ENCODE data around the gene PLCB3. TPM values are rescaled to one million over a fixed set of nuclear protein-coding genes. Genes with fewer than 3 reads are reported as not detected.
A peak's percentile ranks its signal among the peaks of the same experiment; 100 is the strongest.

The PLCB3 gene
- total and polyA plus RNA-seq, 2 of the 13 experiments (the other 11 are each of a cell fraction or from before 2014, with no cell fraction given), result 7.5 to 13.8 TPM

DNA sequence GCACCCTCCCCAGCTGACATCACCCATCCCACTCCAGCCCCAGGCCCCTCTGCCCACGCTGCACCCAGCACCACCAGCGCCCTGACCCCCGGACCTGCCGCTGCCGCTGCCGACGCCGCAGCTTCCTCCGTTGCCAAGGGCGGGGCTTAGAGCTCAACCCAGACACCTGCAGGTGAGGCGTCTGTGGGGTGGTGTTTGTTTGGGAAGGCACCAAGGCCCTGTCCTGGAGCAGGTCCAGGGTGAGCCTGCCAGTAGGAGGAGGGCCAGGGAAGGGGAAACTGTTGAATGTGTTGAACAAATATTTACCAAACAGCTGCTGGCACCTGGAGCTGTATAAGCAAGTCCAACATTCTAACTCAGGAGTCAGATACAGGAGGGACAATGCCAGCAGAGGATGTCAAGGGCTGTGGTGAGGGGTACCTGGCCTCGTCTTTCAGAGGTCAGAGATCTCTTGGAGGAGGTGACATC lies 13.8 kb upstream of the PLCB3 start (continued):
- TF ChIP-seq ZNF331 (CRISPR knock-in tag; IDR thresholded peaks at IDR 0.05) (peak; percentile 74; the same call in 1 of the 2 replicates), PHF21A (CRISPR knock-in tag; IDR thresholded peaks at IDR 0.05) (peak; percentile 81), HOXA3 (CRISPR knock-in tag; IDR thresholded peaks at IDR 0.05) (peak; percentile 46; the same call in 1 of the 2 replicates), CEBPB (IDR thresholded peaks at IDR 0.05; ENCODE audit: borderline replicate concordance, low read depth, low read length) (no peak), ELF3 (CRISPR knock-in tag; IDR thresholded peaks at IDR 0.05) (peak; percentile 85), ZNF670 (CRISPR knock-in tag; IDR thresholded peaks at IDR 0.05; ENCODE audit: borderline replicate concordance) (no peak), SIN3A (IDR thresholded peaks at IDR 0.05; ENCODE audit: borderline replicate concordance, low read depth, low read length) (peak; percentile 88), ZZZ3 (CRISPR knock-in tag; IDR thresholded peaks at IDR 0.05; ENCODE audit: borderline replicate concordance) (no peak), FOXC1 (CRISPR knock-in tag; IDR thresholded peaks at IDR 0.05; ENCODE audit: borderline replicate concordance) (no peak), NFIB (CRISPR knock-in tag; IDR thresholded peaks at IDR 0.05; ENCODE audit: borderline replicate concordance) (no peak), RORA (CRISPR knock-in tag; IDR thresholded peaks at IDR 0.05) (no peak), ZNF577 (CRISPR knock-in tag; IDR thresholded peaks at IDR 0.05; ENCODE audit: borderline replicate concordance, low read depth) (no peak), AKAP8 (CRISPR knock-in tag; IDR thresholded peaks at IDR 0.05) (no peak), ZNF317 (CRISPR knock-in tag; IDR thresholded peaks at IDR 0.05) (no peak), HMGA1 (CRISPR knock-in tag; conservative IDR thresholded peaks at IDR 0.05) (no peak), SP2 (CRISPR knock-in tag; IDR thresholded peaks at IDR 0.05) (no peak), FOXK1 (CRISPR knock-in tag; IDR thresholded peaks at IDR 0.05; ENCODE audit: borderline replicate concordance, low read depth) (peak; percentile 53; the same call in 1 of the 2 replicates), ZNF790 (CRISPR knock-in tag; IDR thresholded peaks at IDR 0.05; ENCODE audit: borderline replicate concordance) (no peak), ZNF224 (CRISPR knock-in tag; IDR thresholded peaks at IDR 0.05) (no peak)
- TF ChIP-seq, protein P1, sequence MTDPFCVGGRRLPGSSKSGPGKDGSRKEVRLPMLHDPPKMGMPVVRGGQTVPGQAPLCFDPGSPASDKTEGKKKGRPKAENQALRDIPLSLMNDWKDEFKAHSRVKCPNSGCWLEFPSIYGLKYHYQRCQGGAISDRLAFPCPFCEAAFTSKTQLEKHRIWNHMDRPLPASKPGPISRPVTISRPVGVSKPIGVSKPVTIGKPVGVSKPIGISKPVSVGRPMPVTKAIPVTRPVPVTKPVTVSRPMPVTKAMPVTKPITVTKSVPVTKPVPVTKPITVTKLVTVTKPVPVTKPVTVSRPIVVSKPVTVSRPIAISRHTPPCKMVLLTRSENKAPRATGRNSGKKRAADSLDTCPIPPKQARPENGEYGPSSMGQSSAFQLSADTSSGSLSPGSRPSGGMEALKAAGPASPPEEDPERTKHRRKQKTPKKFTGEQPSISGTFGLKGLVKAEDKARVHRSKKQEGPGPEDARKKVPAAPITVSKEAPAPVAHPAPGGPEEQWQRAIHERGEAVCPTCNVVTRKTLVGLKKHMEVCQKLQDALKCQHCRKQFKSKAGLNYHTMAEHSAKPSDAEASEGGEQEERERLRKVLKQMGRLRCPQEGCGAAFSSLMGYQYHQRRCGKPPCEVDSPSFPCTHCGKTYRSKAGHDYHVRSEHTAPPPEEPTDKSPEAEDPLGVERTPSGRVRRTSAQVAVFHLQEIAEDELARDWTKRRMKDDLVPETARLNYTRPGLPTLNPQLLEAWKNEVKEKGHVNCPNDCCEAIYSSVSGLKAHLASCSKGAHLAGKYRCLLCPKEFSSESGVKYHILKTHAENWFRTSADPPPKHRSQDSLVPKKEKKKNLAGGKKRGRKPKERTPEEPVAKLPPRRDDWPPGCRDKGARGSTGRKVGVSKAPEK (CRISPR knock-in tag; IDR thresholded peaks at IDR 0.05; ENCODE audit: borderline replicate concordance), result no peak
- TF ChIP-seq, protein P2, sequence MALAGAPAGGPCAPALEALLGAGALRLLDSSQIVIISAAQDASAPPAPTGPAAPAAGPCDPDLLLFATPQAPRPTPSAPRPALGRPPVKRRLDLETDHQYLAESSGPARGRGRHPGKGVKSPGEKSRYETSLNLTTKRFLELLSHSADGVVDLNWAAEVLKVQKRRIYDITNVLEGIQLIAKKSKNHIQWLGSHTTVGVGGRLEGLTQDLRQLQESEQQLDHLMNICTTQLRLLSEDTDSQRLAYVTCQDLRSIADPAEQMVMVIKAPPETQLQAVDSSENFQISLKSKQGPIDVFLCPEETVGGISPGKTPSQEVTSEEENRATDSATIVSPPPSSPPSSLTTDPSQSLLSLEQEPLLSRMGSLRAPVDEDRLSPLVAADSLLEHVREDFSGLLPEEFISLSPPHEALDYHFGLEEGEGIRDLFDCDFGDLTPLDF (CRISPR knock-in tag; IDR thresholded peaks at IDR 0.05), result no peak
- TF ChIP-seq, protein P3, sequence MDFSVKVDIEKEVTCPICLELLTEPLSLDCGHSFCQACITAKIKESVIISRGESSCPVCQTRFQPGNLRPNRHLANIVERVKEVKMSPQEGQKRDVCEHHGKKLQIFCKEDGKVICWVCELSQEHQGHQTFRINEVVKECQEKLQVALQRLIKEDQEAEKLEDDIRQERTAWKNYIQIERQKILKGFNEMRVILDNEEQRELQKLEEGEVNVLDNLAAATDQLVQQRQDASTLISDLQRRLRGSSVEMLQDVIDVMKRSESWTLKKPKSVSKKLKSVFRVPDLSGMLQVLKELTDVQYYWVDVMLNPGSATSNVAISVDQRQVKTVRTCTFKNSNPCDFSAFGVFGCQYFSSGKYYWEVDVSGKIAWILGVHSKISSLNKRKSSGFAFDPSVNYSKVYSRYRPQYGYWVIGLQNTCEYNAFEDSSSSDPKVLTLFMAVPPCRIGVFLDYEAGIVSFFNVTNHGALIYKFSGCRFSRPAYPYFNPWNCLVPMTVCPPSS (IDR thresholded peaks at IDR 0.05), result no peak
- TF ChIP-seq, protein P4, sequence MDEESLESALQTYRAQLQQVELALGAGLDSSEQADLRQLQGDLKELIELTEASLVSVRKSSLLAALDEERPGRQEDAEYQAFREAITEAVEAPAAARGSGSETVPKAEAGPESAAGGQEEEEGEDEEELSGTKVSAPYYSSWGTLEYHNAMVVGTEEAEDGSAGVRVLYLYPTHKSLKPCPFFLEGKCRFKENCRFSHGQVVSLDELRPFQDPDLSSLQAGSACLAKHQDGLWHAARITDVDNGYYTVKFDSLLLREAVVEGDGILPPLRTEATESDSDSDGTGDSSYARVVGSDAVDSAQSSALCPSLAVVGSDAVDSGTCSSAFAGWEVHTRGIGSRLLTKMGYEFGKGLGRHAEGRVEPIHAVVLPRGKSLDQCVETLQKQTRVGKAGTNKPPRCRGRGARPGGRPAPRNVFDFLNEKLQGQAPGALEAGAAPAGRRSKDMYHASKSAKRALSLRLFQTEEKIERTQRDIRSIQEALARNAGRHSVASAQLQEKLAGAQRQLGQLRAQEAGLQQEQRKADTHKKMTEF (CRISPR knock-in tag; IDR thresholded peaks at IDR 0.05), result peak; percentile 65
